CD14-positive monocyte (primary cell): Measurements from ENCODE around the gene RANBP3L. TPM values are rescaled to one million over a fixed set of nuclear protein-coding genes. Genes with fewer than 3 reads are reported as not detected.
"Not testable (repeated sequence)": the region's sequence is repeated elsewhere in the genome, so short reads cannot be mapped to it uniquely, and the experiment has no call there.

Experiments used
- DNase-seq, 3 donors: peaks; one replicate each; pipeline ENCODE4 v3.0.0-alpha.2; 2011 to 2022
- H2AFZ ChIP-seq: 2 replicates; pipeline ENCODE4 v1.6.0; 2012; ENCODE audit warnings: mild to moderate bottlenecking, low read depth, low read length, inconsistent platforms; ENCODE audit not compliant: insufficient read depth, poor library complexity, severe bottlenecking
- H3K27ac ChIP-seq, 2 donors: 1 replicate in 1 of 2; 2 replicates in 1 of 2; pipeline ENCODE4 v1.5.1; 2012 to 2013; ENCODE audit warnings: low read length in 2 of 2, control low read depth in 1 of 2, inconsistent platforms in 1 of 2, low read depth in 1 of 2, mild to moderate bottlenecking in 1 of 2
- H3K27me3 ChIP-seq, 2 donors: one replicate each; pipeline versions ENCODE4 v1.6.0 to v1.6.1; 2011 to 2013; ENCODE audit warnings: low read length in 2 of 2; ENCODE audit not compliant: control insufficient read depth in 2 of 2, insufficient read depth in 2 of 2
- H3K36me3 ChIP-seq, 2 donors: replicated peaks in 1 of 2; 1 replicate in 1 of 2; 2 replicates in 1 of 2; pipeline versions ENCODE4 v1.5.1 to v1.6.1; 2012 to 2013; ENCODE audit warnings: low read length in 2 of 2, control low read depth in 1 of 2, inconsistent platforms in 1 of 2, mild to moderate bottlenecking in 1 of 2; ENCODE audit not compliant: insufficient read depth in 2 of 2, control insufficient read depth in 1 of 2
- H3K4me1 ChIP-seq, 2 donors: 1 replicate in 1 of 2; 2 replicates in 1 of 2; pipeline versions ENCODE4 v1.5.1 to v1.6.1; 2012 to 2013; ENCODE audit warnings: low read length in 2 of 2, control low read depth in 1 of 2, inconsistent platforms in 1 of 2, mild to moderate bottlenecking in 1 of 2, moderate library complexity in 1 of 2; ENCODE audit not compliant: insufficient read depth in 2 of 2, control insufficient read depth in 1 of 2
- H3K4me2 ChIP-seq: replicated peaks from 2 replicates; pipeline ENCODE3; 2012; ENCODE audit warnings: low read length, moderate library complexity, mild to moderate bottlenecking; ENCODE audit not compliant: poor library complexity, severe bottlenecking; ENCODE audit errors: extremely low read depth
- H3K4me3 ChIP-seq, 3 experiments: fragments of 200-600 bp in 1 of 3; sonication (generic) in 1 of 3; replicated peaks in 1 of 3; 1 replicate in 2 of 3; 2 replicates in 1 of 3; pipeline ENCODE4 v1.5.1; 2011 to 2013; ENCODE audit warnings: low read length in 3 of 3, mild to moderate bottlenecking in 3 of 3, control low read depth in 2 of 3, low read depth in 2 of 3, inconsistent platforms in 1 of 3, moderate library complexity in 1 of 3
- H3K79me2 ChIP-seq: 2 replicates; pipeline ENCODE4 v1.6.0; 2012; ENCODE audit warnings: mild to moderate bottlenecking, control low read depth, inconsistent platforms, low read length, moderate library complexity; ENCODE audit not compliant: insufficient read depth
- H3K9ac ChIP-seq: 2 replicates; pipeline ENCODE4 v1.6.0; 2017; ENCODE audit warnings: low read length, mild to moderate bottlenecking; ENCODE audit not compliant: insufficient read depth, poor library complexity, severe bottlenecking
- H3K9me3 ChIP-seq, 2 donors: replicated peaks in 1 of 2; 1 replicate in 1 of 2; 2 replicates in 1 of 2; pipeline versions ENCODE4 v1.5.1 to v1.6.1; 2012 to 2013; ENCODE audit warnings: low read length in 2 of 2, control low read depth in 1 of 2; ENCODE audit not compliant: control insufficient read depth in 1 of 2, insufficient read depth in 1 of 2
- H4K20me1 ChIP-seq: 2 replicates; pipeline ENCODE4 v1.6.0; 2012; ENCODE audit warnings: mild to moderate bottlenecking, low read length, control low read depth, moderate library complexity; ENCODE audit not compliant: insufficient read depth
- H3K27ac Mint-ChIP-seq, 7 donors: one replicate each; pipeline ENCODE4 v1.8.0; 2020; ENCODE audit warnings: mild to moderate bottlenecking in 7 of 7, mixed read lengths in 7 of 7, moderate library complexity in 6 of 7, inconsistent platforms in 2 of 7
- H3K27me3 Mint-ChIP-seq, 3 donors: one replicate each; pipeline ENCODE4 v1.8.0; 2021 to 2022; ENCODE audit warnings: low read depth in 3 of 3, mild to moderate bottlenecking in 3 of 3, mixed read lengths in 3 of 3, moderate library complexity in 3 of 3, inconsistent platforms in 1 of 3
- H3K36me3 Mint-ChIP-seq, 2 donors: one replicate each; pipeline ENCODE4 v1.8.0; 2020; ENCODE audit warnings: mixed read lengths in 2 of 2, inconsistent platforms in 1 of 2, mild to moderate bottlenecking in 1 of 2
- H3K4me1 Mint-ChIP-seq: one replicate; pipeline ENCODE4 v1.8.0; 2020; ENCODE audit warnings: mild to moderate bottlenecking, mixed read lengths
- H3K4me3 Mint-ChIP-seq, 2 donors: one replicate each; pipeline ENCODE4 v1.8.0; 2020; ENCODE audit warnings: mild to moderate bottlenecking in 2 of 2, mixed read lengths in 2 of 2, moderate library complexity in 1 of 2
- H3K9me3 Mint-ChIP-seq, 7 donors: one replicate each; pipeline ENCODE4 v1.8.0; 2020 to 2022; ENCODE audit warnings: mixed read lengths in 7 of 7, mild to moderate bottlenecking in 6 of 7, moderate library complexity in 6 of 7, inconsistent platforms in 2 of 7
- WGBS: methylation state at CpG from one replicate; pipeline ENCODE4 v1.1.5; 2013; ENCODE audit warnings: missing lambda C conversion rate; ENCODE audit not compliant: insufficient coverage; 5-methylcytosine and 5-hydroxymethylcytosine counted together
- intact Hi-C, 2 donors: fragments of 100-400 bp; cut with micrococcal nuclease; formaldehyde crosslinking; loops; one replicate each; pipeline versions ENCODE4 v1.15.0 to v1.15.1; 2023
- polyA plus RNA-seq, 3 donors: library from polyadenylated mRNA; depleted of rRNA in 1 of 3; unstranded in 2 of 3; stranded (reverse) in 1 of 3; fragments of 300-500 nt in 2 of 3; fragments of >200 nt in 1 of 3; fragmentation: Illumina TruSeq in 2 of 3; gene quantifications; 1 replicate in 2 of 3; 2 replicates in 1 of 3; pipeline ENCODE4 v1.2.3, GENCODE V29; 2012 to 2021
- TF ChIP-seq, protein P1 (sequence below): fragments of 200-600 bp; IDR thresholded peaks from one replicate; pipeline ENCODE4 v1.8.0; 2022; ENCODE audit warnings: antibody characterized with exemption, mild to moderate bottlenecking

The RANBP3L gene
- polyA plus RNA-seq, 3 donors: not detected

DNA sequence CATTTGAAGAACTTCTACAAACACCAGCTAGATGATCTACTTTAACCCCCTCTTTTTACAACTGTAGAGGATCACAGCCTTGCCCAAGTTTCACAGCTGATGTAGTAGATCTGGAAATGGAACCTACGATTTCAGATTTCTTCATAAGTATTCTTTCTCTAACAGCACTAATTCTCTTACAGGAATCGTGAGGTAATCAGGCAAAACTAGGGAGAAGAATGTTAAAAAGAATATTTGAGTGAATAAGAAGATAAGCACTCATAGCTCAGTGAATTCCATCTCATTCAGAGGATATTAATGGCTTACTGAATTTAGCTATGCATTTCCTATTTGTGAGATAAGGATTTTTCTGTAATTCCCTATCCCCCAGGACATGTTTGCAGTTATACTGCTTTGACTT lies 102.1 kb downstream of the RANBP3L start:
- H3K36me3 ChIP-seq: peaks cover 34 to 70% of the 10 kb centered on the region in 2 donors
- H3K9ac ChIP-seq: no peak overlapping the region
- Mint-ChIP-seq H3K27me3 (no peaks in the 10 kb centered on the region), H3K27ac (no peak overlapping the region), H3K4me3 (no peak overlapping the region), H3K9me3 (no peaks in the 10 kb centered on the region), H3K4me1 (no peaks in the 10 kb centered on the region), H3K36me3 (peaks cover 49 to 50% of the 10 kb centered on the region in 2 donors)
- H2AFZ ChIP-seq: no peak overlapping the region
- no peaks in the 10 kb centered on the region for H3K4me1 ChIP-seq
- TF ChIP-seq, protein P1, sequence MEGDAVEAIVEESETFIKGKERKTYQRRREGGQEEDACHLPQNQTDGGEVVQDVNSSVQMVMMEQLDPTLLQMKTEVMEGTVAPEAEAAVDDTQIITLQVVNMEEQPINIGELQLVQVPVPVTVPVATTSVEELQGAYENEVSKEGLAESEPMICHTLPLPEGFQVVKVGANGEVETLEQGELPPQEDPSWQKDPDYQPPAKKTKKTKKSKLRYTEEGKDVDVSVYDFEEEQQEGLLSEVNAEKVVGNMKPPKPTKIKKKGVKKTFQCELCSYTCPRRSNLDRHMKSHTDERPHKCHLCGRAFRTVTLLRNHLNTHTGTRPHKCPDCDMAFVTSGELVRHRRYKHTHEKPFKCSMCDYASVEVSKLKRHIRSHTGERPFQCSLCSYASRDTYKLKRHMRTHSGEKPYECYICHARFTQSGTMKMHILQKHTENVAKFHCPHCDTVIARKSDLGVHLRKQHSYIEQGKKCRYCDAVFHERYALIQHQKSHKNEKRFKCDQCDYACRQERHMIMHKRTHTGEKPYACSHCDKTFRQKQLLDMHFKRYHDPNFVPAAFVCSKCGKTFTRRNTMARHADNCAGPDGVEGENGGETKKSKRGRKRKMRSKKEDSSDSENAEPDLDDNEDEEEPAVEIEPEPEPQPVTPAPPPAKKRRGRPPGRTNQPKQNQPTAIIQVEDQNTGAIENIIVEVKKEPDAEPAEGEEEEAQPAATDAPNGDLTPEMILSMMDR: no peak
- H3K27ac ChIP-seq: no peak overlapping the region
- H3K79me2 ChIP-seq: no peaks in the 10 kb centered on the region
- no peak overlapping the region for H3K4me3 ChIP-seq
- intact Hi-C loops: no loop called here
- WGBS: no CpG with 5 or more reads among the region's 2 CpGs
- H3K9me3 ChIP-seq: no peaks in the 10 kb centered on the region
- no peaks in the 10 kb centered on the region for H3K27me3 ChIP-seq
- no peak overlapping the region for H3K4me2 ChIP-seq
- no peak for DNase-seq
- H4K20me1 ChIP-seq: no peaks in the 10 kb centered on the region

- H3K9me3 ChIP-seq, H2AFZ ChIP-seq, H3K4me1 Mint-ChIP-seq, H4K20me1 ChIP-seq, H3K4me3 ChIP-seq, intact Hi-C loops, H3K9me3 Mint-ChIP-seq, H3K4me2 ChIP-seq, H3K27me3 ChIP-seq, H3K27me3 Mint-ChIP-seq, H3K27ac Mint-ChIP-seq, H3K79me2 ChIP-seq, DNase-seq, H3K4me3 Mint-ChIP-seq, H3K9ac ChIP-seq, H3K4me1 ChIP-seq, H3K27ac ChIP-seq: not testable (repeated sequence)
- peaks cover 51 to 52% of the 10 kb centered on the region in 2 donors for H3K36me3 Mint-ChIP-seq
- H3K36me3 ChIP-seq: peaks cover 41 to 73% of the 10 kb centered on the region in 2 donors
- no CpG with 5 or more reads among the region's 3 CpGs for WGBS
These were observed 102.9 kb downstream of the RANBP3L start for GRCh38 chr5:36198783-36199182.

Other genes with a start within 250 kb of the RANBP3L start
- not detected for gene UGT3A2, start 235.0 kb downstream of the RANBP3L start, polyA plus RNA-seq
- gene LMBRD2, start 150.0 kb downstream of the RANBP3L start, polyA plus RNA-seq: 1 to 10 TPM; 2.1 to 6.4 (median 2.3) TPM
- 10 to 100 TPM; 14.4 to 18.0 (median 15.5) TPM for gene SKP2, start 149.8 kb downstream of the RANBP3L start, polyA plus RNA-seq
- 1 to 10 TPM; 2.6 to 5.9 (median 3.3) TPM for gene NADK2, start 60.0 kb downstream of the RANBP3L start, polyA plus RNA-seq